ENCODE data around the gene FAM219A.
"Not testable (repeated sequence)": the region's sequence is repeated elsewhere in the genome, so short reads cannot be mapped to it uniquely, and the experiment has no call there.

Gene FAM219A

DNA sequence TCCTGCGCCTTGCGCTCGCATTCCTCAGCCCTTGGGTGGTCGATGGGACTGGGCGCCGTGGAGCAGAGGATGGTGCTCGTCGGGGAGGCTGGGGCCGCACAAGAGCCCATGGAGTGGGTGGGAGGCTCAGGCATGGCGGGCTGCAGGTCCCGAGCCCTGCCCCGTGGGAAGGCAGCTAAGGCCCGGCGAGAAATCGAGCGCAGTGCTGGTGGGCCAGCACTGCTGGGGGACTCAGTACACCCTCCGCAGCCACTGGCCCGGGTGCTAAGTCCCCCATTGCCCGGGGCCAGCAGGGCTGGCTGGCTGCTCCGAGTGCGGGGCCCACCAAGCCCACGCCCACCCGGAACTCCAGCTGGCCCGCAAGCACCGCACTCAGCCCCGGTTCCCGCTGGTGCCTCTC lies 24.4 kb upstream of the FAM219A start:
- not testable (repeated sequence) for H3K36me3 ChIP-seq (ENCODE audit: insufficient read depth, low read length)

DNA sequence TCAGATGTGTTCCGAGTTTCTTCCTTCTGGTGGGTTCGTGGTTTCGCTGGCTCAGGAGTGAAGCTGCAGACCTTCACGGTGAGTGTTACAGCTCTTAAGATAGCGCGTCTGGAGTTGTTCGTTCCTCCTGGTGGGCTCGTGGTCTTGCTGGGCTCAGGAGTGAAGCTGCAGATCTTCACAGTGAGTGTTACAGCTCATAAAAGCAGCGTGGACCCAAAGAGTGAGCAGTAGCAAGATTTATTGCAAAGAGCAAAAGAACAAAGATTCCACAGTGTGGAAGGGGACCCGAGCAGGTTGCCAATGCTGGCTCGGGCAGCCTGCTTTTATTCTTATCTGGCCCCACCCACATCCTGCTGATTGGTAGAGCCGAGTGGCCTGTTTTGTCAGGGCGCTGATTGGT lies 23.2 kb upstream of the FAM219A start:
- H3K36me3 ChIP-seq (ENCODE audit: insufficient read depth, low read length); H3K27ac ChIP-seq (ENCODE audit: low read depth, low read length); H3K9ac ChIP-seq (ENCODE audit: low read length); H3K4me3 ChIP-seq (ENCODE audit: low read depth in 1 of 2, low read length in 2 of 2); H3K4me1 ChIP-seq (ENCODE audit: insufficient read depth, low read length); H3K27me3 ChIP-seq (ENCODE audit: control insufficient read depth in 1 of 2, insufficient read depth in 2 of 2, low read length in 2 of 2); H3K9me3 ChIP-seq (ENCODE audit: low read length): not testable (repeated sequence)

More for the DNA sequence above, 24.4 kb upstream of the FAM219A start:
- not testable (repeated sequence) for H3K27me3 ChIP-seq (ENCODE audit: control insufficient read depth in 1 of 2, insufficient read depth in 2 of 2, low read length in 2 of 2); H3K27ac ChIP-seq (ENCODE audit: low read depth, low read length); H3K4me3 ChIP-seq (ENCODE audit: low read depth in 1 of 2, low read length in 2 of 2); H3K4me1 ChIP-seq (ENCODE audit: insufficient read depth, low read length); H3K9ac ChIP-seq (ENCODE audit: low read length); H3K9me3 ChIP-seq (ENCODE audit: low read length)

DNA sequence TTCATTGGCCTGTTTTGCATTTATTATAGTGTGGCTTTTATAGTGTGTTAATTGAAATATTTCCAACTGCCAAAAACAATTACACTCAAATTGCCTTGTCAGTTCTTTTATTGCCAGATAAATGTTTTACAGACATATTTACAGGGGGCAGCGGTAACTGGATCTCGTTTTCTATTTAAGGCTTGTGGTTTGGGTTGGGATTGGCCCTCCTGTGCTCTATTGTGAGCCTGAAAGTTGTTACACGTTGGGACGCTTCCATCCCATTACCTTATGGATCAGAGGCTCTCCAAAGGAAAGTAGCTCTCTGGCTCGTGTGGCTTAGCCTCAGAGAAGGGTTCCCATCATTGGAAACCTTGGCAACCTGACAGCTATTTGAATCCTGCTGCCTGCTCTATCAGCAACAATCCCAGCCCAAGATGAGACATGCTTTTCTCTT lies 21.1 kb upstream of the FAM219A start:
- Histone ChIP-seq H3K9me3 (ENCODE audit: low read length) (no peaks in the 10 kb centered on the region), H3K9ac (ENCODE audit: low read length) (no peak overlapping the region), H3K4me3 (ENCODE audit: low read depth in 1 of 2, low read length in 2 of 2) (no peak overlapping the region), H3K36me3 (ENCODE audit: insufficient read depth, low read length) (no peaks in the 10 kb centered on the region), H3K4me1 (ENCODE audit: insufficient read depth, low read length) (no peaks in the 10 kb centered on the region), H3K27ac (ENCODE audit: low read depth, low read length) (no peak overlapping the region), H3K27me3 (ENCODE audit: control insufficient read depth in 1 of 2, insufficient read depth in 2 of 2, low read length in 2 of 2) (no peaks in the 10 kb centered on the region)

DNA sequence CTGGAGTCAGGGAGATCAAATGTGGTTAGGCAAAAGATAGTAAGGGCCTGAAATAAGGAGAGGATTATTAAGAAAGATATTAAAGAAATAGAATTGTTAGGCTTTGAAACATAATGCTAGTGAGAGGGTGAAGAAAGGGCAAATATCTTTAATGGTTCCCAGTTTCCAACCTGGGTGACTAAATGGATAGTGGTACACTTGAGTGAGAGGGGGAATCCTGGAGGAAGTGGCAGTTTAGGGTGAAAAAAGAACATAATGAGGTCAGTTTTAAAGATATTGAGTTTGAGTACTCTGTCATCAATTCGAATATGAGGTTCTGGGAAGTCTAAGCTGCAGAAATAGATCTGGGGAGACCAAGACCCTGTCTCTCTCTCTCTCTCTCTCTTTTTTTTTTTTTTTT lies 19.2 kb upstream of the FAM219A start:
- Histone ChIP-seq H3K27me3 (ENCODE audit: control insufficient read depth in 1 of 2, insufficient read depth in 2 of 2, low read length in 2 of 2) (no peaks in the 10 kb centered on the region), H3K4me3 (ENCODE audit: low read depth in 1 of 2, low read length in 2 of 2) (no peak overlapping the region), H3K36me3 (ENCODE audit: insufficient read depth, low read length) (no peaks in the 10 kb centered on the region), H3K9me3 (ENCODE audit: low read length) (no peaks in the 10 kb centered on the region), H3K4me1 (ENCODE audit: insufficient read depth, low read length) (no peaks in the 10 kb centered on the region), H3K27ac (ENCODE audit: low read depth, low read length) (no peak overlapping the region), H3K9ac (ENCODE audit: low read length) (no peak overlapping the region)

DNA sequence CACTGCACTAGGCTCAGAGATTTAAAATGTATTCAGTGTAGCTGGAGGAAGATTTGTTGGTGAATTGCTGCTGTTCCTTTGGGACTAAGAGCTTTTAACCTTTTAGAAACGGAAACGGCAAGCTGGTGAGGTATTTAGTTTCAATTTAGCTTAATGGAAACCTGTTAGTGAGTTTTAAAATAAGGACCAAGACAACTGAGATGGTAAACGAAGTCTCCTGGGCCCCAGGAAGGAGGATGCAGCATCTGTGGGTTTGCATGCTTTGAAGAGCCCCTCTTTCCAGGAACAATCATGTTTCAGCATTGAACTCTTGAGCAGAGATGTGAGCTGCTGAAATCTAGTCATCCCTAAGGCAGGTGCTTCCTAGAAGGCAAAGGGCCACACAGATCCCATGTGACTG lies 16.7 kb upstream of the FAM219A start:
- no peaks in the 10 kb centered on the region for H3K36me3 ChIP-seq (ENCODE audit: insufficient read depth, low read length)
- no peak overlapping the region for H3K27ac ChIP-seq (ENCODE audit: low read depth, low read length)
- no peak overlapping the region for H3K4me3 ChIP-seq (ENCODE audit: low read depth in 1 of 2, low read length in 2 of 2)
- H3K9me3 ChIP-seq (ENCODE audit: low read length): no peaks in the 10 kb centered on the region
- H3K9ac ChIP-seq (ENCODE audit: low read length): no peak overlapping the region
- H3K27me3 ChIP-seq (ENCODE audit: control insufficient read depth in 1 of 2, insufficient read depth in 2 of 2, low read length in 2 of 2): no peaks in the 10 kb centered on the region
- H3K4me1 ChIP-seq (ENCODE audit: insufficient read depth, low read length): no peaks in the 10 kb centered on the region

DNA sequence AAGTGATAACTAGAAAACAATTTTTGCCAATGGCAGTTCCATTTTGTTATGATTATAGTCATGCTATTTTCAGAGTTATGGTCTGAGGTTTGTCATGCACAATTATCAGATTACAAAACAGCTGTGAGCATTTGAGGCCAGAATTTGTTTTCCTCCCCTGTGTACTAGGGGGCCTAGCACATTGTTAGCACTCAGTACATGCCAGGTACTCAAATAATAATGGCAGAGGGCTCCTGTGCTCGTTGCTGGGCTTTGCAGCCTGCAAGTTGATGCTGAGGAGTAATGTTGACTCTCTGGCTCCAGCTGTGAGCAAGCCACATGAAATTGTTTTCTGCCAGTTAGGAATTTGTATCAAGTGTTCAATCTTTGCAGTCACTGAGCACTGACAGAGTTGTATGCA lies 7.1 kb upstream of the FAM219A start:
- Histone ChIP-seq H3K4me1 (ENCODE audit: insufficient read depth, low read length) (no peaks in the 10 kb centered on the region), H3K27me3 (ENCODE audit: control insufficient read depth in 1 of 2, insufficient read depth in 2 of 2, low read length in 2 of 2) (no peaks in the 10 kb centered on the region), H3K9me3 (ENCODE audit: low read length) (no peaks in the 10 kb centered on the region), H3K4me3 (ENCODE audit: low read depth in 1 of 2, low read length in 2 of 2) (no peak overlapping the region), H3K27ac (ENCODE audit: low read depth, low read length) (no peak overlapping the region), H3K9ac (ENCODE audit: low read length) (no peak overlapping the region), H3K36me3 (ENCODE audit: insufficient read depth, low read length) (no peaks in the 10 kb centered on the region)

DNA sequence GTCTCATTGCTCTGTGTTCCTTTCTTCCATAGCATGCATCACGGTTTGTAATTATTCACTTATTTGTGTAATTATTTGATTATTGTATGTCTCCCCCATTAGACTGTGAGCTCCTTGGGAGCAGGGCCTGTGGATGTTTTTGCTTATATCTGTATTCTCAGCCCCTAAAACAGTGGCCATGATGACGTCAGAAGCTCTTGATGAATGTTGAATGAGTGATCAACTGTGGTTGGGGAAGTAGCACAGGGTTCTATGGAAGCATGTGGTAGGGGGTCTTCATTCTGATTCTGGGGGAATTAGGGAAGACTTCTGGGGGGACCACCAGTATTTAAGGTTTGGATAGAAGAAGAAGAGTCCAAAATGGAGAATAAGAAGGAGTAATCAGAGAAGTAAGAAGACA lies 6.2 kb upstream of the FAM219A start:
- H3K9me3 ChIP-seq (ENCODE audit: low read length): no peaks in the 10 kb centered on the region
- no peak overlapping the region for H3K4me3 ChIP-seq (ENCODE audit: low read depth in 1 of 2, low read length in 2 of 2)
- H3K27ac ChIP-seq (ENCODE audit: low read depth, low read length): no peak overlapping the region
- no peak overlapping the region for H3K9ac ChIP-seq (ENCODE audit: low read length)
- H3K36me3 ChIP-seq (ENCODE audit: insufficient read depth, low read length): no peaks in the 10 kb centered on the region
- H3K4me1 ChIP-seq (ENCODE audit: insufficient read depth, low read length): no peaks in the 10 kb centered on the region
- H3K27me3 ChIP-seq (ENCODE audit: control insufficient read depth in 1 of 2, insufficient read depth in 2 of 2, low read length in 2 of 2): no peaks in the 10 kb centered on the region

DNA sequence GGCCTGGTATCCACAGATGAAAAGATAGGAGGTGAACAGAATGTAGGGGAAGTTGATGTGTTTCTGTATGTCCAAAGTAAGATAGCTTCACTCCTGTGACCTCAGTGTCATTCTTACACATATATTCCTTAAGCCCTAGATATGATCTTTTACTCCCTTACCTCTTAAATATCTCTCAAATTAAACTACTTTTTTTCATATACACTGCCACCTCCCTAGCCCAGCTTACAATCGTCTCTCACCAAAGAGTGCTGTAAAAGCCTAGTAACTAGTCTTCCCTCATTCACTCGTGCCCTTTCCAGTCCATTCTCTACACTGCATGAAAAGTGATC lies 5.5 kb upstream of the FAM219A start:
- Histone ChIP-seq H3K9me3 (ENCODE audit: low read length) (no peaks in the 10 kb centered on the region), H3K27me3 (ENCODE audit: control insufficient read depth in 1 of 2, insufficient read depth in 2 of 2, low read length in 2 of 2) (no peaks in the 10 kb centered on the region)

DNA sequence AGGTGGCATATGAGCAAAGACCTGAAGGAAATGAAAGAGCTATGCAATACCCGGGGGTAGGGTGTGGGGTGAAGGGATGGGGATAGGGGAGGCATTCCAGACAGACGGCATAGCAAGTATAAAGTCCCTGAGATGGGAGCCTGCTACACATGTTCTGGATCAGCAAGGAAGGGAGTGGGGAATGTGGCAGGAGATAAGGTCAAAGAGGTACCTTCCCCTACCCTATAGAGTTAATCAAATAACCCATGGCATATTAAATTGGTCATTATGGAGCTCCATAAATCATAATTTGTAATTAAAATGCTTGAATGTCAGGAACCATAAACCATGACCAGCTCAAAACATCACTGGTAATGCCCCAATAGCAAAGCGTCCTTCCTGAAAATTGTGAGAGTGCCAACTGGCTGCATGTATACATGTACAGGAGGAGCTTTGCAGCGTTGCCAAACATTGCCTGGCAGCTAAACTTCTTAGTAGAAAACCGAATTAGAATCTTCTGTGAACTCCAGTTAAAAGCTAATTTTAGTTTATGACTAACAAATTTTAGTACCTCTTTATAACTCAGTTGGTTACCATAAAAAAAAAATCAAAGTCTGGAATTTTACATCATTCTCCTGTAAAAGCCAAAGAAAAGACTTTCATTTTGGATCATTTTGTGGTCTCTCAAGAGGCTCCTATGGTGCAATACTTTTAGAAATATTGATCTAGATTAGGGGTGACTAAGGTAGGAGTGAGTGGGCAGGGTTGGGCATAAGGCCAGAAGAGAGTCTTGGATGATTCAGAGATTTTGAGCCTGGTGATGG lies 4.9 kb upstream of the FAM219A start:
- H3K4me3 ChIP-seq (ENCODE audit: low read depth in 1 of 2, low read length in 2 of 2): no peak overlapping the region
- no peaks in the 10 kb centered on the region for H3K36me3 ChIP-seq (ENCODE audit: insufficient read depth, low read length)
- no peaks in the 10 kb centered on the region for H3K9me3 ChIP-seq (ENCODE audit: low read length)
- no peaks in the 10 kb centered on the region for H3K27me3 ChIP-seq (ENCODE audit: control insufficient read depth in 1 of 2, insufficient read depth in 2 of 2, low read length in 2 of 2)
- no peak overlapping the region for H3K9ac ChIP-seq (ENCODE audit: low read length)
- peaks cover 5% of the 10 kb centered on the region for H3K4me1 ChIP-seq (ENCODE audit: insufficient read depth, low read length)
- H3K27ac ChIP-seq (ENCODE audit: low read depth, low read length): no peak overlapping the region

More for the DNA sequence above, 5.5 kb upstream of the FAM219A start:
- Histone ChIP-seq H3K4me1 (ENCODE audit: insufficient read depth, low read length) (peaks cover 2% of the 10 kb centered on the region), H3K9ac (ENCODE audit: low read length) (no peak overlapping the region), H3K4me3 (ENCODE audit: low read depth in 1 of 2, low read length in 2 of 2) (no peak overlapping the region), H3K36me3 (ENCODE audit: insufficient read depth, low read length) (no peaks in the 10 kb centered on the region), H3K27ac (ENCODE audit: low read depth, low read length) (no peak overlapping the region)

DNA sequence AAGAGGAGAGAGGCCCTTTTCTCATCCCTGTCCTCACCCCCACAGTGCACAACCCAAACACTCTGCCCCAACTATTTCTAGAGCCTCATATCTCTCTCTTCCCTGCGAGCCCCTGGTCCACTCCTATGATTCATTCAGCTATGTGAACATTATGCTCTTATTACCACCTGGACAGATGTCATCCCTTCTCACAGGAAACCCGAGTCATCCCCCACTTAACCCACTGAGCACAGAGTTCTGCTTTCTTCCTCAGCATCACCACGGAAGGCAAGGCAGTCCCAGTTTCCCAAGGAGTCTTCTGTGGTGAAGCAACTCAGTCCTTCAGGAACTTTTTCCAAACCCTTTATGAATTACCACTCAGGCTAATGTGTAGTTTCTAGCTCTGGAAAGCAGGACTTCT lies 1.6 kb upstream of the FAM219A start:
- H3K4me1 ChIP-seq (ENCODE audit: insufficient read depth, low read length): peaks cover 12% of the 10 kb centered on the region
- no peaks in the 10 kb centered on the region for H3K9me3 ChIP-seq (ENCODE audit: low read length)
- no peaks in the 10 kb centered on the region for H3K36me3 ChIP-seq (ENCODE audit: insufficient read depth, low read length)
- H3K4me3 ChIP-seq (ENCODE audit: low read depth in 1 of 2, low read length in 2 of 2): no peak overlapping the region
- H3K9ac ChIP-seq (ENCODE audit: low read length): no peak overlapping the region
- H3K27me3 ChIP-seq (ENCODE audit: control insufficient read depth in 1 of 2, insufficient read depth in 2 of 2, low read length in 2 of 2): no peaks in the 10 kb centered on the region
- H3K27ac ChIP-seq (ENCODE audit: low read depth, low read length): no peak overlapping the region

DNA sequence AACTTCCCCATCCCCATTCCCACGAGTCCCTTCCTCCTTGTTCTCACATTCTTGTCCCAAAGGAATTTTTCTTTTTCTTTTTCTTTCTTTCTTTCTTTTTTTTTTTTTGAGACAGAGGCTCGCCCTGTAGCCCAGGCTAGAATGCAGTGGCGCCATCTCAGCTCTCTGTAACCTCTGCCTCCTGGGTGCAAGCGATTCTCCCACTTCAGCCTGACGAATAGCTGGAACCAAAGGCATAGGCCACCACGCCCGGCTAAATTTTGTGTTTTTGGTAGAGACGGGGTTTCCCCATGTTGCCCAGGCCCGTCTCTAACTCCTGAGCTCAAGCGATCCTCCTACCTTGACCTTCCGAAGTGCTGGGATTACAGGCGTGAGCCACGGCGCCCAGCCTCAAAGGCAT lies 986 bp upstream of the FAM219A start:
- no peaks in the 10 kb centered on the region for H3K36me3 ChIP-seq (ENCODE audit: insufficient read depth, low read length)
- H3K27me3 ChIP-seq (ENCODE audit: control insufficient read depth in 1 of 2, insufficient read depth in 2 of 2, low read length in 2 of 2): no peaks in the 10 kb centered on the region
- H3K27ac ChIP-seq (ENCODE audit: low read depth, low read length): no peak overlapping the region
- no peaks in the 10 kb centered on the region for H3K9me3 ChIP-seq (ENCODE audit: low read length)
- H3K4me3 ChIP-seq (ENCODE audit: low read depth in 1 of 2, low read length in 2 of 2): no peak overlapping the region
- H3K4me1 ChIP-seq (ENCODE audit: insufficient read depth, low read length): peaks cover 12% of the 10 kb centered on the region
- no peak overlapping the region for H3K9ac ChIP-seq (ENCODE audit: low read length)

DNA sequence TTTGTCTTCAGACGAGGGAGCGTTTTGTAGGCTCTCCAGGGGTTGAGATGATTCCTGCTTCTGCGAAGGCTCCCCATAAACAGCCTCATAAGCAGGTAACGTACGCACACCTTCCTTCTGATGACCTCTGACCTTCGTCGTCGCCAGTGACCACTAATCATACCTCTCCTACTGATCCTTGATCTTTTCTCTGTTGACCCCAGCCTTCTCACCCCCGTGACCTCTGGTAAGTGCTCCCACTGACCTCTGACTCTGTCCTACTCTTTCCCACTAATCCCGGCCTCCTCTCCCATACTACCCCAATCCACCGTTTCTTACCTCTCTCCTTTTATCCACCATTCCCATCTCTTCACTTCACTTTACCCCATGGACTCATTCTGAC lies 580 bp upstream of the FAM219A start:
- Histone ChIP-seq H3K27ac (ENCODE audit: low read depth, low read length) (no peak overlapping the region), H3K9ac (ENCODE audit: low read length) (no peak overlapping the region)

More for the DNA sequence above, 580 bp upstream of the FAM219A start:
- Histone ChIP-seq H3K36me3 (ENCODE audit: insufficient read depth, low read length) (no peaks in the 10 kb centered on the region), H3K27me3 (ENCODE audit: control insufficient read depth in 1 of 2, insufficient read depth in 2 of 2, low read length in 2 of 2) (no peaks in the 10 kb centered on the region), H3K4me3 (ENCODE audit: low read depth in 1 of 2, low read length in 2 of 2) (peak overlapping the region in 1 of 2 donors; percentile 52), H3K9me3 (ENCODE audit: low read length) (no peaks in the 10 kb centered on the region), H3K4me1 (ENCODE audit: insufficient read depth, low read length) (peaks cover 12% of the 10 kb centered on the region)
